OCI-LY1 (cell line): Measurements from ENCODE around the gene TMEM63B.

Experiments
- EZH2 ChIP-seq: fragments of 200-600 bp; sonication (generic), shearing (Covaris generic); IDR thresholded peaks from 2 replicates; pipeline ENCODE4 v1.8.0; 2017; ENCODE audit warnings: borderline replicate concordance, mixed run types, mild to moderate bottlenecking, antibody characterized with exemption, low read length, moderate library complexity, mixed read lengths
- TF ChIP-seq, protein P1 (sequence below): fragments of 200-600 bp; sonication (generic), shearing (Covaris generic); IDR thresholded peaks from 2 replicates; pipeline ENCODE4 v1.5.1; 2017; ENCODE audit warnings: mild to moderate bottlenecking, antibody characterized with exemption, low read length, moderate library complexity, mixed read lengths

DNA sequence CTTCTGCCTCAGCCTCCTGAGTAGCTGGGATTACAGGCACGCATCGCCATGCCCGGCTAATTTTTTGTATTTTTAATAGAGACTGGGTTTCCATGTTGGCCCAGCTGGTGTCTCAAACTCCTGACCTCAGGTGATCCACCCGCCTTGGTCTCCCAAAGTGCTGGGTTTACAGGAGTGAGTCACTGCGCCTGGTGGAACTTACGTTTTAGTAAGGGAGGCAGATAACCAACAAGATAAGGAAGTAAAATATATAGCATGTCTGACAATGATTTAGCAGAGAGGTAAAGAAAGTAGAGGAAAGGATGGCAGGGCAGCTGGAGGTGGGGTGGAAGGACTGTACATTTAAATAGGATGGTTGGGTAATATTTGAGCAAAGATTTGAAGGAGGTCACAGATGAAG, 76.6 kb downstream of the TMEM63B start:
- TF ChIP-seq EZH2, result no peak
- TF ChIP-seq, protein P1, sequence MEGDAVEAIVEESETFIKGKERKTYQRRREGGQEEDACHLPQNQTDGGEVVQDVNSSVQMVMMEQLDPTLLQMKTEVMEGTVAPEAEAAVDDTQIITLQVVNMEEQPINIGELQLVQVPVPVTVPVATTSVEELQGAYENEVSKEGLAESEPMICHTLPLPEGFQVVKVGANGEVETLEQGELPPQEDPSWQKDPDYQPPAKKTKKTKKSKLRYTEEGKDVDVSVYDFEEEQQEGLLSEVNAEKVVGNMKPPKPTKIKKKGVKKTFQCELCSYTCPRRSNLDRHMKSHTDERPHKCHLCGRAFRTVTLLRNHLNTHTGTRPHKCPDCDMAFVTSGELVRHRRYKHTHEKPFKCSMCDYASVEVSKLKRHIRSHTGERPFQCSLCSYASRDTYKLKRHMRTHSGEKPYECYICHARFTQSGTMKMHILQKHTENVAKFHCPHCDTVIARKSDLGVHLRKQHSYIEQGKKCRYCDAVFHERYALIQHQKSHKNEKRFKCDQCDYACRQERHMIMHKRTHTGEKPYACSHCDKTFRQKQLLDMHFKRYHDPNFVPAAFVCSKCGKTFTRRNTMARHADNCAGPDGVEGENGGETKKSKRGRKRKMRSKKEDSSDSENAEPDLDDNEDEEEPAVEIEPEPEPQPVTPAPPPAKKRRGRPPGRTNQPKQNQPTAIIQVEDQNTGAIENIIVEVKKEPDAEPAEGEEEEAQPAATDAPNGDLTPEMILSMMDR, result no peak
